ENCODE results near the gene TUBGCP2.
A peak's percentile ranks its signal among the peaks of the same experiment; 100 is the strongest.
"Not testable (repeated sequence)": the region's sequence is repeated elsewhere in the genome, so short reads cannot be mapped to it uniquely, and the experiment has no call there.

Gene TUBGCP2

GRCh38 chr10:133245439-133246235, 63.0 kb downstream of the TUBGCP2 start:
- DNase-seq (ENCODE audit: low read depth), result no peak

- DNase-seq (ENCODE audit: low read depth), result no peak
Observed at GRCh38 chr10:133243593-133243992, 65.1 kb downstream of the TUBGCP2 start.

GRCh38 chr10:133242611-133243356, 65.9 kb downstream of the TUBGCP2 start:
- DNase-seq (ENCODE audit: low read depth), result no peak

DNA sequence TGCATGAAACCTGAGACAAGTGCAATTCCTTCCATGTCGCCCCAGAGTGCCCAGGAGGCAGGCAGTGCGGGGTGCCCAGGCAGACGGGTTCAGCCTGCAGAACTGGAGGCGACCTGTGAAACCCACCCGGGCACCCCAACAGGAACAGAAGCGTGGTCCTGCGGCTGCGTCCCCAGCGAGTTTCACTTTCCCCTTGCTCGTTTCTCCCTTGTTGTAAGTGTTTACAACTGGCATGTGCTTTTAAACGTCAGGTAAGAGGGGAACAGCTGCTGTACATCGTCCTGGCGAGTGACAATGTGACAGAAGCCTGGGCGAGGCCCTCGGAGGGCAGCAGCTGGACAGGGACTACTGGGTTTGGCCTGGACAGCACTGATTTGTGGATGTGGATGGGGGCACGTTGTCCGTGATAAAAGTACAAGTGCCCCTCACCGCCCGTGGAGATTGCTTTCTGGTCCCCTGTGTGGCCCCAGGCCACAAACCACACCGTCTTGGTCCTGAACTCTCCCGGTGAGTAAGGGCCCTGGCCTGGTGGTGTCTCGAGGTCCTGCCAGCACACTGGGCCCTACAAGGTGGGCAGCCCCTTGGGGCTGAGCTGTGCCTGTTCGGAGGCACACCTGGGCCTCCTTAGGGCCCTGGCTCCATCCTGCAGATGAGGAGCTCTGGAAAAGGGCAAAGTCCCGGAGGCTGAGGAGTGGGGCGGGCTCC, 67.0 kb downstream of the TUBGCP2 start:
- DNase-seq (ENCODE audit: low read depth), result no peak

GRCh38 chr10:133239990-133240389, 68.7 kb downstream of the TUBGCP2 start:
- DNase-seq (ENCODE audit: low read depth), result no peak

GRCh38 chr10:133238466-133238804, 70.2 kb downstream of the TUBGCP2 start:
- no peak for DNase-seq (ENCODE audit: low read depth)

DNA sequence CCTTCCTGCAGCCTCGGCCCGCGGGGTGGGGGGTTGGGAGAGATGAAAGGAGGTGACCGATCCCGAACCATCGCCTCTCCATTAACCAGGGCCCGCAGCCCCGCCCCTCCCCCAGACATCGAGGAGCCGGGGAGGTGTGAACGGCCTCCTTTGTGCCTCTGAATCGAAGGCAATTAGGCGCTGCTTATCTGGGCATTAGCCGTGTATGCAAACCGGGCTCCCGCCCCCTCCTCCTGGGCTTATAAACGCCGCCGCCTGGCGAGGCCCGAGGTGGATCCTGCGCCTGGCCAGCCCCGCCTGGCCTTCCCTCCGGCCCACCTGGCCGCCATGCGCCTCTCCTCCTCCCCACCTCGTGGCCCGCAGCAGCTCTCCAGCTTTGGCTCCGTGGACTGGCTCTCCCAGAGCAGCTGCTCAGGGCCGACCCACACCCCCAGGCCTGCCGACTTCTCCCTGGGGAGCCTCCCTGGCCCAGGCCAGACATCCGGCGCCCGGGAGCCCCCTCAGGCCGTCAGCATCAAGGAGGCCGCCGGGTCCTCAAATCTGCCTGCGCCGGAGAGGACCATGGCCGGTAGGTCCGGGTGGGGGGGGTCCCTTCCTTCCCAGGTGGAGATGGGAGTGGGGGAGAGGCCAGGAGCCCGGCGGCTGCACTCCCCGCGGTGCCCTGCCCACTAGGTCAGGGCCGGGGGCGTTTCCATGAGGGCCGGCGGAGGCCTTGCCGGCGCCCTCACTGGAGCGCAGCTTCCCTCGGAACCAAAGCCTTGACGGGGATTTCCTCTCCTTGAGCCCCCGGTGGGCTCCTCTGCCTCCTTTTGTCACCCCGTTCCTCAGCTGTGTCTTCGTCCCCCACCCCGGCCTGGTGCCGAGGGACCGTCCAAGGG, 70.8 kb downstream of the TUBGCP2 start, which contains the start of gene VENTX:
VENTX (plus strand) TSS at position 268 of the 878 bp plus-strand sequence; CDS start at position 328, 60 bp downstream.
- DNase-seq (ENCODE audit: low read depth), result no peak

- no peak for DNase-seq (ENCODE audit: low read depth)
Observed at GRCh38 chr10:133237241-133237587, 71.5 kb downstream of the TUBGCP2 start.

DNA sequence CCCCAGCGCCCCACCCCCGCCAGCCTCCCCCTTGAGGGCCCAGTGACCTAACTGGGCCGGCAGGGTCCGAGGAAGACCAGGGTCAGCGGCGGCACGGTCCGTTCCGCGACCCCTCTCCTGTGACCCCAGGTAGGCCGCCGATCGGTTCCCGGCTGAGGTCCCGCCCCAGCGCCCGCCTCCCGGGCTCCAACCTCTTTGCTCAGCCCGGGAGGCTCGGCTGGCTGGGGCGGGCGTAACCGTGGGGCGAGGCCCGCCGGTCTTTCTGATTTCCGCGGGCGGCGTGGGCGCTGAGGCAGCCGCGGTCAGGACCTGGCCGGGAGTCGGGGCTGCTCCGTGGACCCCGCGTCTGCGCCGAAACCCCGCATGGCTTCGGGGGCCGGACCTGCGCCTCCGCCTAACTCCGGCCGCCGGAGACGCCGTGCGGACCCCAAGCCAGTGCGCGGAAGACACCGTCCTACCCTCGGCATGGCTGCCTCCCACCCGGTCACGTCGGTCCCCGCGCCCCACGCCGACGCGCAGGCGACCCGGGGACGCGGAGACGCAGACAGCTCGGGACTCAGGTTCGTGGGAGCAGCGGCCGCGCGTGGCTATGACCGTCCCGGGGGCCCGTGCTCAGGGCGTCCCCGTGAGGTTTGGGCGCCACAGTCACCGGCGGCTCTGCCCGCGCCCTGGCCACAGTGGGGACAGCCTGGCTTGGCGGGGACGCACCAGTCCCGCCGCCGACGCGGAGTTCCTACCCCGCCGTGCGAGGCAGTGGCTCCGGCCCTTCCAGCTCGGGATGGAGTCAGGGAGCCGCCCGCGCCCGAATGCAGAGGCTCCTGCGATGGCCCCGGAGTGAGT, 72.1 kb downstream of the TUBGCP2 start:
- DNase-seq (ENCODE audit: low read depth), result no peak

DNA sequence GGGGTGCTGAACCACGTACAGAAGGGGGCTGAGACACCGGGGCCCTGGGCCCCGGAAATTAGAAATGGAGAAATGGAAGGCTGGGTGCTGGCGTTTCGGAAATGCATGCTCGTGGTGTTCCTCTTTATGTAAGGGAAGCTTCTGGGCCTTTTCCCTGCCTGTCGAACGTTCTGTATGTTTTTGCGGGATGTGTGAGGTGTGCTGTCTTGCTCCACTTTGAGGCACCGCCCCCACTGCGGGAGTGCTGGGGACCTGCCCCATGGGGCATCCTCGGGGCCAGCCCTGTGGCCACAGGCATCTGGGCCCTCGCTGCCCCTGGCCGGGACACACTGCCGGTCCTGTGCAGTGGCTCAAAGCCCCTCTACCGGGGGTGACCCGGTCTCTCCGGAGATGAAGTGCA, 72.7 kb downstream of the TUBGCP2 start:
- no peak for DNase-seq (ENCODE audit: low read depth)

DNA sequence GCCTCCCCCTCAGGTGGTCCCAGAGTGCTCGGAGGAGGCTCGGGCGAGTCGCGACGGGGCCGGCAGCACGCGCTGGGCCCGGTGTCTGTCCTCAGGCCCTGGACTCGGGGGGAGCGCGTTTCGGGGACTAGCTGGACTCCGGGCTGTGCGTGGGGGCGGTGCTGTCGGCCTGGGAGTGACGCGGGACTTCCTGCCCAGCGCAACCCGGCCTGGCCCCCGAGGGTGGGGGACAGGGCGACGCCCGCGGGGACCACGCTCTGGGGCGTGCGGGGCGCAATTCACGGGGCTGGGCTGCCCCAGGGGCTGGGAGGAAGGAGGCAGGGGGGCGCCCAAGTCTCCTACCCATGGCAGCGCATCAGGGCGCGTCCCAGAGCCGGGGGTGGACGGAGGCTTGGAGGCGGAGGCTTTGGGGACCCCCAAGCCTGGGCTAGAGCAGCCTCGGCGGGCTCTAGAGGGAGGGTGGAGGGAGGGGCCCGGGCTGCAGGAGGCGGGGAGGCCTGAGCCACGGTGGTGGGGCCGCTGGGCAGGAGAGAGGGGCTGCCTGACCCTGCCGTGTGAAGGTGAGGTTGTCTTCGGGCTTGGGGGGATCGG, 73.3 kb downstream of the TUBGCP2 start:
- DNase-seq (ENCODE audit: low read depth), result no peak

DNA sequence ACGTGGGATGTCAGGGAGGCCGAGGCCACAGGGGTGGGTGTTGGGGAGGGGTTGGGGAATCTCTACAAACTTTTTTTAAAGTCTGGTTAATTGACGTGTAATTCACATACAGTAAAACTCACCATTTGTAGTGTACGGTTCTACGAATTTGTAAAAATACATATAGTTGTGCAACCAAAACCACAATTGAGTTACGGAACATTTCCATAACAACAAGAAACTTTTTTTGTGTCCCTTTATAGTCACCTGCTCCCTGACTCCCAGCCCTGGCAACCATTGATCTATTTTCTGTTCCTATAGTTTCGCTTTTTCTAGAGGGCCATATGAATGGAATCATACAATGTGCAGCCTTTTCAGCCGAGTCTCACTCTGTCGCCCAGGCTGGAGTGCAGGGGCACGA, 73.9 kb downstream of the TUBGCP2 start:
- DNase-seq (ENCODE audit: low read depth), result not testable (repeated sequence)

DNA sequence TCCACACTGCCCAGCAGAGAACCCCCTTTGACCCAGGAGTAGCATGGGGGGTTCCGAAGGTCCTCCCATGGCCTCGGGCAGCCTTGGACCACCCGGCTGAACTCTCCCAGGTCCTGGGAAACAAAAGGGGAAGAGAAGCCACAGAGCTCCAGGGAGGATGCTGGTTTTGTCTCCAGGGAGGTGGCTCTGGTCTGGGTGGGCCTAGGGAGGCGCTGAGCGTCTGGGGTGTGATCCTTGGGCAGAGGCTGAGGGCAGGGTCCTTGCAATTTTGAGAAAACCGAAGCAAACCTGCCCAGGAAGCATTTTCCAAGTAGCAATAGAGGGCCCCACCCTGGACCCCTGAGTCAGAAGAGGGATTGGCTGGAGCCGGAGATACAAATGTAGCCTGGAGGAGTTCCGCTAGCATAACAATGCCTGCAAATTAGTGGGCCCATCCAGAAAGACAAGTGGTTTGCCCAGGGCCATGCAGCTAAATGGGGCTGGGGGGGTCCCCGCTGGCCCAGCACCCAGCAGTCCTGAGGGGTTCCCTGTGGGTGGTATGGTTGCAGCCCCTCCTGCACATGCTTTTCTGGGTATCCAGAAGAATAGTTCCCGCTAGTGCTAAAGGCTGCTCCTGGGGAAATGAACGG, 76.6 kb downstream of the TUBGCP2 start:
- no peak for DNase-seq (ENCODE audit: low read depth)

- DNase-seq (ENCODE audit: low read depth), result no peak
Observed at GRCh38 chr10:133231244-133231945, 77.3 kb downstream of the TUBGCP2 start.

- peak; percentile 9 for DNase-seq (ENCODE audit: low read depth)
Observed at GRCh38 chr10:133230387-133231195, 78.1 kb downstream of the TUBGCP2 start.

DNA sequence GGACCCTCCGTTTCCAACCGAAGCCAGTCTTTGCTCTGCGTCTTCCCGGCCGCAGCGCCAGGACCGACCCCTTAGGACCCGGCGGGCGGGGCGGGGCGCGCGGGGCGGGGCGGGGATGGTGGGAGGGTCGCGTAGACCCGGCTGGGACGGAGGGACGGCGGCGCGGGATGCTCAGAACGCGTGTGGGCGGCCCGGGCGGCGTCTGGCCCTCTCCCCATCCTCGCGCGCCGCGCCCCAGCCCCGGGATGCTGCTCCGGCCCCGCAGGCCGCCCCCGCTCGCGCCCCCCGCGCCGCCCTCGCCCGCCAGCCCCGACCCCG, 78.7 kb downstream of the TUBGCP2 start, which contains the start of gene UTF1:
UTF1 (plus strand) TSS at position 174 of the 318 bp plus-strand sequence; CDS start at position 246, 72 bp downstream.
- no peak for DNase-seq (ENCODE audit: low read depth)

DNA sequence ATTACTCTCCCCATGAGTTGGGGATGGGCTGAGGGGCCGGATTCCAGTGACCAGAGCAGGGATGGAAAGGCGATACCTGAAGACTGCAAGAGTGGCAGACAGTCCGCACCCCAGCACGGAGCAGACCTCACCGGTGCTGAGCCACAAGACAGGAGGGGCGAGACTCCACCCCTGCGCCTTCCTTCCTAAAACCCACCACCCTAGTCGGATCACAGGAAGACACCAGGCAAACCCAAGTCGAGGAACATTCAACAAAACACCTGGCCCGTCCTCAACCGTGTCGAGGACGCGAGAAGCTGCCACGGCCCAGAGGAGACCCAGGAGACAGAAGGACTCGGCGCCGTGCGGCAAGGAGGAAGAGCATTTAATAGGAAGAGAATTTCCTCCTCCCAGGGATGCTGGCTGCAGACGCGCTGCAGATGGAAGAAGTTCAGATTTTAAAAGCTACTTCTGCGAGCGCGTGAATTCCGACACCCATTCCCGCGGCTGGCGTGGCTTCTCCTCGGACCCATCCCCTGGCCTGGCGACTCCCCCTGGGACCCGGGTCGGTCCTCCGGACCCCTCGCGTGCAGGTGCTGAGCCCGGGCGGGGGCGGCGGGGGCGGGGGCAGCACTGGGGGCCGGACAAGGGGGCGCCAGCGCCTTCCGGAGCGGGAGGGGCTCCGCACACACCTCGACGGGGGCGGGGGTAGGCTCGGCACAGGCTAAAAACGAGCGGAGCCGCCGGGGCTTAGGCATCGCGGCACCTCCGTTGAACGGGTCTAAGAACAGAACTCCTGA, 79.2 kb downstream of the TUBGCP2 start:
- no peak for DNase-seq (ENCODE audit: low read depth)
